ENCODE data around the gene DR1.

GRCh38 chr1:93346421-93346993 lies 800 bp downstream of the DR1 start:
- TF ChIP-seq CTCF (IDR thresholded peaks at IDR 0.05) (no peak), POLR2A (IDR thresholded peaks at IDR 0.05; ENCODE audit: low read length) (no peak), RFX5 (IDR thresholded peaks at IDR 0.05) (no peak), GATA3 (IDR thresholded peaks at IDR 0.05; ENCODE audit: borderline replicate concordance) (no peak), CBX8 (IDR thresholded peaks at IDR 0.05) (no peak), ATOH8 (CRISPR knock-in tag; IDR thresholded peaks at IDR 0.05; ENCODE audit: low read depth) (no peak), MAFK (IDR thresholded peaks at IDR 0.05; ENCODE audit: partially characterized antibody) (no peak)

All from A549 (cell line).